Immature natural killer cell (primary cell): ENCODE data around the gene SPIN3. TPM values are rescaled to one million over a fixed set of nuclear protein-coding genes. Genes with fewer than 3 reads are reported as not detected.
"Not testable (repeated sequence)": the region's sequence is repeated elsewhere in the genome, so short reads cannot be mapped to it uniquely, and the experiment has no call there.

ENCODE experiments used
- DNase-seq, 3 donors: peaks; one replicate each; pipeline ENCODE4 v3.0.0; 2022; ENCODE audit warnings: mixed read lengths in 1 of 3
- H3K27ac Mint-ChIP-seq, 6 donors: one replicate each; pipeline ENCODE4 v1.8.0; 2020; ENCODE audit warnings: mixed read lengths in 6 of 6, mild to moderate bottlenecking in 5 of 6, inconsistent platforms in 4 of 6, moderate library complexity in 3 of 6
- H3K27me3 Mint-ChIP-seq, 3 donors: one replicate each; pipeline ENCODE4 v1.8.0; 2020 to 2021; ENCODE audit warnings: low read depth in 3 of 3, mild to moderate bottlenecking in 3 of 3, mixed read lengths in 3 of 3, moderate library complexity in 3 of 3, inconsistent platforms in 1 of 3
- H3K36me3 Mint-ChIP-seq, 3 donors: one replicate each; pipeline ENCODE4 v1.8.0; 2020; ENCODE audit warnings: mixed read lengths in 3 of 3, inconsistent platforms in 2 of 3, mild to moderate bottlenecking in 2 of 3
- H3K4me1 Mint-ChIP-seq, 2 donors: one replicate each; pipeline ENCODE4 v1.8.0; 2020; ENCODE audit warnings: inconsistent platforms in 2 of 2, mild to moderate bottlenecking in 2 of 2, mixed read lengths in 2 of 2, moderate library complexity in 1 of 2
- H3K4me3 Mint-ChIP-seq, 5 donors: one replicate each; pipeline ENCODE4 v1.8.0; 2020; ENCODE audit warnings: mild to moderate bottlenecking in 5 of 5, mixed read lengths in 5 of 5, inconsistent platforms in 3 of 5, moderate library complexity in 3 of 5
- H3K9me3 Mint-ChIP-seq, 6 donors: one replicate each; pipeline ENCODE4 v1.8.0; 2020; ENCODE audit warnings: mild to moderate bottlenecking in 6 of 6, mixed read lengths in 6 of 6, inconsistent platforms in 4 of 6, moderate library complexity in 3 of 6
- polyA plus RNA-seq, 3 donors: library from polyadenylated mRNA; unstranded; fragments of 300-500 nt; fragmentation: Illumina TruSeq; gene quantifications; one replicate each; pipeline ENCODE4 v1.2.3, GENCODE V29; 2021

SPIN3 gene
- polyA plus RNA-seq, 3 donors from 2014 or later: 1.9 to 4.6 (median 4.0) TPM

DNA sequence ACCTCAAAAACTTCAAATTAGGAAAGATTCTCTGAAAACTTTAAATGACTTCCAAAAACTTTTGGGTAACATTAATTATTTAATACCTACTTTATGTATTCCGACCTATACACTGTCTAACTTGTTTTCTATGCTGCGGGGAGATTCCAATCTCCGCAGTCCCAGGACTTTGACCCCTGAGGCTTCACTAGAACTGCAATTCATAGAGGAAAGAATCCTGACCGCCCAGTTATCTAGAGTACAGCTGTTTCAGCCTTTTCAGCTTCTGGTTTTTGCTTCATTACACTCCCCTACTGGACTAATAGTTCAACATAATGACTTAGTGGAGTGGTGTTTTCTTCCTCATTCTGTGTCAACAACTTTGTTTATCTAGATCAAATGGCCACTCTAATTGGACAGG lies 50.1 kb downstream of the SPIN3 start:
- not testable (repeated sequence) for H3K9me3 Mint-ChIP-seq, DNase-seq, H3K36me3 Mint-ChIP-seq, H3K4me3 Mint-ChIP-seq, H3K27ac Mint-ChIP-seq, H3K27me3 Mint-ChIP-seq, H3K4me1 Mint-ChIP-seq

DNA sequence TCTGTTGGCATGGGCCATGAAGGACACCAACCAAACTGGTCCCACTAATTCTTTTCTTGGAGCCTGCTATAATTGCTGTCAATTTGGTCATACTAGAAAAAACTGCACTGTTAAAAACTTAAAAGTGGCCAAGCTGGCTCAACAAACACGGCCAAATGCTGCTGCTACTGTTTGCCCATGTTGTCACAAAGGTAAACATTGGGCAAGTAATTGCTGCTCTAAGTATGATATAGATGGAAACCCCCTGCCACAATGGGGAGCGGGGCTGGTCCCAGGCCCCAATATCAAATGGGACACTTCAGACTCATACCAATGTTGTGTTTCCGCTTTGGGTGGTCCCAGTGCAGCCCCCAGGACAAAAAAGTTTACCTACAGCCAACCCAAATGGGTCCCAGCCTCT lies 52.1 kb downstream of the SPIN3 start:
- H3K27ac Mint-ChIP-seq: no peak overlapping the region
- no peak overlapping the region for H3K4me3 Mint-ChIP-seq
- H3K36me3 Mint-ChIP-seq: no peaks in the 10 kb centered on the region
- peaks cover 0 to 5% (median under 1%) of the 10 kb centered on the region in 6 donors for H3K9me3 Mint-ChIP-seq
- DNase-seq: no peak
- peaks cover 0 to 3% (median 2%) of the 10 kb centered on the region in 3 donors for H3K27me3 Mint-ChIP-seq
- no peaks in the 10 kb centered on the region for H3K4me1 Mint-ChIP-seq

Other genes with a start within 250 kb of the SPIN3 start
- 10 to 100 TPM; 14.9 to 17.1 (median 16.1) TPM for gene SPIN2B, start 126.0 kb upstream of the SPIN3 start, polyA plus RNA-seq
- gene SPIN2A, start 141.9 kb upstream of the SPIN3 start, polyA plus RNA-seq: under 1 TPM in 1 of 3 donors, not detected in 2; 0.09 TPM